Tibial nerve (tissue), 4 donors: Measurements from ENCODE around the gene PTPRE.

ENCODE experiments used
- EP300 ChIP-seq, 2 donors: sonication (generic); formaldehyde crosslinking; IDR thresholded peaks; one replicate each; pipeline ENCODE4 v1.6.1; 2017; ENCODE audit warnings: antibody characterized with exemption in 2 of 2, mild to moderate bottlenecking in 1 of 2
- POLR2A ChIP-seq, 2 donors: fragments of 450-650 bp; IDR thresholded peaks; one replicate each; pipeline ENCODE4 v1.6.1; 2017; ENCODE audit warnings: antibody characterized with exemption in 2 of 2, mild to moderate bottlenecking in 2 of 2, moderate library complexity in 2 of 2
- TF ChIP-seq, protein P1 (sequence below), 5 experiments: fragments of 200-600 bp in 3 of 5; fragments of 450-650 bp in 2 of 5; sonication (generic) in 3 of 5; IDR thresholded peaks; one replicate each; pipeline ENCODE4 v1.5.1; 2016 to 2019; ENCODE audit warnings: antibody characterized with exemption in 5 of 5, mild to moderate bottlenecking in 3 of 5, moderate library complexity in 2 of 5

DNA sequence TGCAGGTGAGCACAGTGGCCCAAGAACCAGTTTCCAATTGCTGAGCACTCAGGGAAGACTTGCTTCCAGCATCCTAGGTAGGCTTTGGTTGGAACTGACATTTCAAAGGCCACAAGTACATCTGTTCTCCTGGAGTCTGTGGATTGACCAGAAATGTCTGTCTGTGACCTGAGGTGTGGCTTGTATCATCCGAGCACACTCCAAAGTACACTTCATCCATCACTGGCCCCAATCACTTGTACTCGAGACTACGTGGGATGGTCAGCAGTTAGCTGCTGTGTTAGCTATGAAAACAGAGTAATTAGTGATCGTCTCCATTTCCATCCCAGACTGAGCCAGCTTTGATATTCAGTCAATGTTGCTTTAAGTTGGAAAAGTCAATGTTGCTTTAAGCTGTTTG lies 174.3 kb downstream of the PTPRE start:
- TF ChIP-seq, protein P1, sequence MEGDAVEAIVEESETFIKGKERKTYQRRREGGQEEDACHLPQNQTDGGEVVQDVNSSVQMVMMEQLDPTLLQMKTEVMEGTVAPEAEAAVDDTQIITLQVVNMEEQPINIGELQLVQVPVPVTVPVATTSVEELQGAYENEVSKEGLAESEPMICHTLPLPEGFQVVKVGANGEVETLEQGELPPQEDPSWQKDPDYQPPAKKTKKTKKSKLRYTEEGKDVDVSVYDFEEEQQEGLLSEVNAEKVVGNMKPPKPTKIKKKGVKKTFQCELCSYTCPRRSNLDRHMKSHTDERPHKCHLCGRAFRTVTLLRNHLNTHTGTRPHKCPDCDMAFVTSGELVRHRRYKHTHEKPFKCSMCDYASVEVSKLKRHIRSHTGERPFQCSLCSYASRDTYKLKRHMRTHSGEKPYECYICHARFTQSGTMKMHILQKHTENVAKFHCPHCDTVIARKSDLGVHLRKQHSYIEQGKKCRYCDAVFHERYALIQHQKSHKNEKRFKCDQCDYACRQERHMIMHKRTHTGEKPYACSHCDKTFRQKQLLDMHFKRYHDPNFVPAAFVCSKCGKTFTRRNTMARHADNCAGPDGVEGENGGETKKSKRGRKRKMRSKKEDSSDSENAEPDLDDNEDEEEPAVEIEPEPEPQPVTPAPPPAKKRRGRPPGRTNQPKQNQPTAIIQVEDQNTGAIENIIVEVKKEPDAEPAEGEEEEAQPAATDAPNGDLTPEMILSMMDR (IDR thresholded peaks at IDR 0.05), result no peak
- TF ChIP-seq EP300 (IDR thresholded peaks at IDR 0.05) (no peak), POLR2A (IDR thresholded peaks at IDR 0.05) (no peak)
